HCT116 (cell line): Measurements from ENCODE around the gene ARHGAP36. TPM values are rescaled to one million over a fixed set of nuclear protein-coding genes. Genes with fewer than 3 reads are reported as not detected.

Source experiments
- ATAC-seq: fragments of 200-7000 bp; cut with Tn5 transposase; 2 replicates; pipeline ENCODE4 v1.9.1; 2020; ENCODE audit warnings: mild to moderate bottlenecking, moderate library complexity
- BruUV-seq: library from RNA; stranded (reverse); fragments of 400-500 nt; replicated peaks from 2 replicates; lab custom pipeline; 2021; lab: Mats Ljungman, UMichigan
- CTCF ChIA-PET: fragments of 300-600 bp; sonication (Branson Sonifier 250); formaldehyde crosslinking; loops from one replicate; lab custom pipeline; 2021; ENCODE audit warnings: antibody characterized with exemption; lab: Charles Lee
- POLR2A ChIA-PET: fragments of 300-600, 350-600 bp; sonication (Branson Sonifier 250); formaldehyde crosslinking; loops from one replicate; lab custom pipeline; 2021; ENCODE audit warnings: antibody characterized with exemption; lab: Charles Lee
- RAD21 ChIA-PET, 2 experiments: fragments of 300-600 bp; sonication (Branson Sonifier 250); formaldehyde crosslinking; loops; one replicate each; lab custom pipeline; 2023; ENCODE audit warnings: low total read pairs in 2 of 2; ENCODE audit not compliant: uncharacterized antibody in 2 of 2, unreplicated experiment in 2 of 2, low non-redundant PET in 1 of 2; lab: Charles Lee
- DNase-seq: peaks from one replicate; pipeline ENCODE4 v3.0.0-alpha.2; 2010; ENCODE audit warnings: low read depth, low spot score
- H2AFZ ChIP-seq: fragments of 200-600 bp; shearing (Covaris generic), sonication (generic); 2 replicates; pipeline ENCODE4 v1.6.1; 2017; ENCODE audit warnings: low read depth, mixed run types, mixed read lengths, antibody characterized with exemption, low read length; ENCODE audit not compliant: poor library complexity, severe bottlenecking
- H3K27ac ChIP-seq: 2 replicates; pipeline ENCODE4 v1.5.1; 2012; ENCODE audit warnings: low read depth, low read length
- H3K27me3 ChIP-seq: fragments of 200-600 bp; sonication (generic); 2 replicates; pipeline ENCODE4 v1.6.1; 2016; ENCODE audit warnings: mixed run types, low read length, mixed read lengths; ENCODE audit not compliant: insufficient read depth
- H3K36me3 ChIP-seq, 2 experiments: fragments of 200-500 bp in 1 of 2; fragments of 200-600 bp in 1 of 2; sonication (Bioruptor generic) in 1 of 2; sonication (generic) in 1 of 2; 2 replicates each; pipeline versions ENCODE4 v1.5.1 to v1.6.1; 2014 to 2016; ENCODE audit warnings: low read length in 2 of 2, inconsistent platforms in 1 of 2, mixed read lengths in 1 of 2, mixed run types in 1 of 2; ENCODE audit not compliant: insufficient read depth in 2 of 2, control insufficient read depth in 1 of 2
- H3K4me1 ChIP-seq, 2 experiments: fragments of 200-600 bp in 1 of 2; sonication (generic) in 1 of 2; 2 replicates each; pipeline versions ENCODE4 v1.5.1 to v1.6.1; 2012 to 2017; ENCODE audit warnings: low read length in 2 of 2, inconsistent platforms in 1 of 2, mild to moderate bottlenecking in 1 of 2, mixed read lengths in 1 of 2, mixed run types in 1 of 2, moderate library complexity in 1 of 2; ENCODE audit not compliant: insufficient read depth in 2 of 2, control insufficient read depth in 1 of 2
- H3K4me2 ChIP-seq: fragments of 200-600 bp; sonication (generic); 2 replicates; pipeline ENCODE4 v1.6.1; 2017; ENCODE audit warnings: mixed run types, low read length, mixed read lengths
- H3K4me3 ChIP-seq, 2 experiments: fragments of 200-600 bp in 1 of 2; sonication (generic) in 1 of 2; replicated peaks in 1 of 2; 2 replicates each; pipeline ENCODE4 v1.5.1; 2011 to 2016; ENCODE audit warnings: low read length in 2 of 2, control low read depth in 1 of 2, low read depth in 1 of 2, mild to moderate bottlenecking in 1 of 2, mixed read lengths in 1 of 2, mixed run types in 1 of 2
- H3K79me2 ChIP-seq: fragments of 200-600 bp; sonication (generic); 2 replicates; pipeline ENCODE4 v1.6.1; 2017; ENCODE audit warnings: mild to moderate bottlenecking, mixed run types, low read length, moderate library complexity, mixed read lengths; ENCODE audit not compliant: insufficient read depth
- H3K9ac ChIP-seq: fragments of 200-600 bp; sonication (generic); 2 replicates; pipeline ENCODE4 v1.6.1; 2016; ENCODE audit warnings: low read length, mixed read lengths
- H3K9me2 ChIP-seq: fragments of 200-600 bp; sonication (generic), shearing (Covaris generic); 2 replicates; pipeline ENCODE4 v1.6.1; 2017; ENCODE audit warnings: mixed run types, mild to moderate bottlenecking, moderate library complexity; ENCODE audit not compliant: insufficient read depth
- H3K9me3 ChIP-seq, 2 experiments: fragments of 200-500 bp in 1 of 2; fragments of 200-600 bp in 1 of 2; sonication (Bioruptor generic) in 1 of 2; sonication (generic) in 1 of 2; 2 replicates each; pipeline ENCODE4 v1.6.1; 2014 to 2017; ENCODE audit warnings: low read length in 2 of 2, mixed read lengths in 2 of 2, inconsistent platforms in 1 of 2, low read depth in 1 of 2, mild to moderate bottlenecking in 1 of 2, mixed run types in 1 of 2, moderate library complexity in 1 of 2; ENCODE audit not compliant: control insufficient read depth in 1 of 2, insufficient read depth in 1 of 2
- H4K20me1 ChIP-seq: fragments of 200-600 bp; sonication (generic), shearing (Covaris generic); 2 replicates; pipeline ENCODE4 v1.6.1; 2017; ENCODE audit warnings: mixed run types, mild to moderate bottlenecking, moderate library complexity; ENCODE audit not compliant: insufficient read depth
- ATF3 ChIP-seq: IDR thresholded peaks from 2 replicates; pipeline ENCODE4 v1.6.1; 2012
- CBX3 ChIP-seq: IDR thresholded peaks from 2 replicates; pipeline ENCODE4 v1.6.1; 2012; ENCODE audit warnings: low read depth
- CEBPB ChIP-seq: IDR thresholded peaks from 2 replicates; pipeline ENCODE4 v1.6.1; 2012; ENCODE audit warnings: low read depth
- CTCF ChIP-seq, 3 experiments: fragments of 200-600 bp in 1 of 3; sonication (generic) in 1 of 3; IDR thresholded peaks in 2 of 3; conservative IDR thresholded peaks in 1 of 3; 2 replicates each; pipeline ENCODE4 v1.5.1; 2012 to 2017; ENCODE audit warnings: low read depth in 2 of 3, low read length in 2 of 3, antibody characterized with exemption in 1 of 3, borderline replicate concordance in 1 of 3, control low read depth in 1 of 3, mild to moderate bottlenecking in 1 of 3, mixed read lengths in 1 of 3, mixed run types in 1 of 3, moderate library complexity in 1 of 3; ENCODE audit not compliant: insufficient read depth in 1 of 3
- ELF1 ChIP-seq: IDR thresholded peaks from 2 replicates; pipeline ENCODE4 v1.6.1; 2012; ENCODE audit warnings: low read depth, borderline replicate concordance
- EZH2 ChIP-seq: fragments of 200-600 bp; sonication (generic); IDR thresholded peaks from 2 replicates; pipeline ENCODE4 v1.6.1; 2017; ENCODE audit warnings: antibody characterized with exemption, mixed run types
- EZH2phosphoT487 ChIP-seq: fragments of 200-600 bp; IDR thresholded peaks from 2 replicates; pipeline ENCODE4 v1.6.1; 2018; ENCODE audit warnings: antibody characterized with exemption, borderline replicate concordance
- FOSL1 ChIP-seq: IDR thresholded peaks from 2 replicates; pipeline ENCODE4 v1.6.1; 2012; ENCODE audit warnings: low read depth
- JUND ChIP-seq: IDR thresholded peaks from 2 replicates; pipeline ENCODE4 v1.6.1; 2012
- MAX ChIP-seq: IDR thresholded peaks from 2 replicates; pipeline ENCODE4 v1.6.1; 2012
- POLR2AphosphoS5 ChIP-seq: IDR thresholded peaks from 2 replicates; pipeline ENCODE4 v1.6.1; 2011; ENCODE audit warnings: mild to moderate bottlenecking, low read depth, low read length, moderate library complexity
- RAD21 ChIP-seq: IDR thresholded peaks from 2 replicates; pipeline ENCODE4 v1.6.1; 2012; ENCODE audit warnings: low read depth, mild to moderate bottlenecking
- REST ChIP-seq: IDR thresholded peaks from 2 replicates; pipeline ENCODE4 v1.6.1; 2012; ENCODE audit warnings: low read depth
- SP1 ChIP-seq: IDR thresholded peaks from 2 replicates; pipeline ENCODE4 v1.6.1; 2012; ENCODE audit warnings: low read depth
- SRF ChIP-seq: IDR thresholded peaks from 2 replicates; pipeline ENCODE4 v1.6.1; 2012; ENCODE audit warnings: low read depth
- TCF7L2 ChIP-seq: IDR thresholded peaks from 2 replicates; pipeline ENCODE4 v1.7.0; 2011; ENCODE audit warnings: borderline replicate concordance, inconsistent platforms; ENCODE audit not compliant: insufficient read depth, insufficient read length; ENCODE audit errors: extremely low read depth
- YY1 ChIP-seq: IDR thresholded peaks from 2 replicates; pipeline ENCODE4 v1.6.1; 2011; ENCODE audit warnings: low read length, low read depth, moderate library complexity, mild to moderate bottlenecking; ENCODE audit not compliant: insufficient replicate concordance; ENCODE audit errors: extremely low read depth
- ZBTB33 ChIP-seq: IDR thresholded peaks from 2 replicates; pipeline ENCODE4 v1.6.1; 2011; ENCODE audit warnings: mild to moderate bottlenecking, low read length, moderate library complexity; ENCODE audit not compliant: insufficient replicate concordance; ENCODE audit errors: extremely low read depth
- ZNF274 ChIP-seq: fragments of 200-500 bp; sonication (Bioruptor generic); IDR thresholded peaks from 2 replicates; pipeline ENCODE4 v1.6.1; 2014; ENCODE audit warnings: mild to moderate bottlenecking, low read depth, low read length, inconsistent platforms
- intact Hi-C: fragments of 100-400 bp; cut with micrococcal nuclease; formaldehyde crosslinking; loops from 2 replicates; pipeline ENCODE4 v1.10.0; 2022
- total RNA-seq: library from RNA; stranded (reverse); gene quantifications from one replicate; pipeline ENCODE4 v1.2.1, GENCODE V29; 2021; ENCODE audit not compliant: unreplicated experiment

Gene ARHGAP36
- total RNA-seq, 1 experiment from 2014 or later, result not detected

- intact Hi-C loops, result loop anchor here (10.0 kb wide), 1 partner anchor 613 kb away; no protein-coding TSS in a partner anchor
- Histone ChIP-seq H3K4me2 (no peak overlapping the region), H3K79me2 (no peaks in the 10 kb centered on the region), H3K4me3 (no peak overlapping the region)
- CTCF ChIA-PET, result no interaction called here
- TF ChIP-seq ATF3, result no peak
- TF ChIP-seq SP1, result no peak
- TF ChIP-seq JUND, result no peak
- no peak for TF ChIP-seq MAX
- no peak for TF ChIP-seq POLR2AphosphoS5
- TF ChIP-seq EZH2phosphoT487, result no peak
- TF ChIP-seq ELF1, result no peak
- no peak for TF ChIP-seq ZNF274
- TF ChIP-seq CEBPB, result no peak
- no peak for TF ChIP-seq RAD21
- TF ChIP-seq YY1, result no peak
- TF ChIP-seq ZBTB33, result no peak
- no peak for TF ChIP-seq EZH2
- TF ChIP-seq FOSL1, result no peak
- no peak for TF ChIP-seq TCF7L2
- no peak for TF ChIP-seq CTCF (IDR thresholded peaks at IDR 0.05 in 2 of 3, conservative IDR thresholded peaks at IDR 0.05 in 1 of 3; ENCODE audit: borderline replicate concordance in 1 of 3, insufficient read depth in 1 of 3, low read depth in 2 of 3, low read length in 2 of 3)
- no peak for TF ChIP-seq REST
- TF ChIP-seq CBX3, result no peak
- no peak for TF ChIP-seq SRF
- TF ChIP-seq, all 23 proteins: peak for 0
- no peaks in the 10 kb centered on the region for H3K9me2 ChIP-seq
- H3K27me3 ChIP-seq, result peaks cover 4% of the 10 kb centered on the region; the same call in 1 of the 2 replicates
- POLR2A ChIA-PET, result no interaction called here
- ATAC-seq, result no peak
- no peaks in the 10 kb centered on the region for H3K36me3 ChIP-seq
- RAD21 ChIA-PET, result no interaction called here
- H3K9me3 ChIP-seq, result no peaks in the 10 kb centered on the region
- no peaks in the 10 kb centered on the region for H4K20me1 ChIP-seq
- no TSS peak for BruUV-seq
- no peak for DNase-seq
- no peaks in the 10 kb centered on the region for H3K4me1 ChIP-seq
- no peak overlapping the region for H2AFZ ChIP-seq
- H3K9ac ChIP-seq, result no peak overlapping the region
- no peak overlapping the region for H3K27ac ChIP-seq
These were observed 3.2 kb downstream of the ARHGAP36 start for GRCh38 chrX:131061306-131061705.
